Measurements from ENCODE around the gene FAM241B. TPM values are rescaled to one million over a fixed set of nuclear protein-coding genes. Genes with fewer than 3 reads are reported as not detected.

FAM241B gene
- total and polyA plus RNA-seq, 2 donors (not counting 1 experiment from before 2014, with no cell fraction given) = 0.54 to 0.64 TPM

- no peaks in the 10 kb centered on the region for H4K20me1 ChIP-seq (ENCODE audit: control insufficient read depth, insufficient read depth, low read length, poor library complexity, severe bottlenecking)
- DNase-seq = no peak
- peaks cover 0 to 5% of the 10 kb centered on the region in 2 donors for H3K4me1 ChIP-seq (ENCODE audit: control insufficient read depth in 2 of 2, insufficient read depth in 2 of 2, low read length in 2 of 2)
- Mint-ChIP-seq H3K27me3 (peaks cover 59% of the 10 kb centered on the region), H3K27ac (no peak overlapping the region), H3K9me3 (ENCODE audit: insufficient read depth) (peaks cover 8% of the 10 kb centered on the region), H3K4me3 (no peak overlapping the region), H3K4me1 (peaks cover 8% of the 10 kb centered on the region)
- no peak overlapping the region for H3K9ac ChIP-seq (ENCODE audit: low read length)
- no peak for ATAC-seq (ENCODE audit: low read depth)
- H3K4me3 ChIP-seq (ENCODE audit: control extremely low read depth in 1 of 5, extremely low read depth in 1 of 5, insufficient read depth in 1 of 5, low read depth in 2 of 5, low read length in 4 of 5) = no peak overlapping the region
- peaks cover 7 to 13% (median 8%) of the 10 kb centered on the region in 3 donors for H3K9me3 ChIP-seq (ENCODE audit: control extremely low read depth in 1 of 3, control insufficient read depth in 2 of 3, insufficient read depth in 1 of 3, low read length in 2 of 3)
- no peaks in the 10 kb centered on the region for H3K79me2 ChIP-seq (ENCODE audit: control insufficient read depth, insufficient read depth, low read length)
- CTCF ChIA-PET = interaction anchor here (1.1 kb wide), 1 partner anchor 20 kb away, joined by 5 read pairs; no protein-coding TSS in a partner anchor
- intact Hi-C loops (cut with micrococcal nuclease) = no loop called here
- no peaks in the 10 kb centered on the region for H3K36me3 ChIP-seq (replicated peaks in 1 of 2; ENCODE audit: control extremely low read depth in 1 of 2, control insufficient read depth in 1 of 2, extremely low read depth in 1 of 2, insufficient read depth in 2 of 2, low read length in 1 of 2)
- 82% methylated on average over 2 of the region's 2 CpGs for WGBS (ENCODE audit: insufficient coverage)
- no peak for TF ChIP-seq CTCF (IDR thresholded peaks at IDR 0.05)
- TF ChIP-seq EZH2 (IDR thresholded peaks at IDR 0.05; ENCODE audit: borderline replicate concordance, insufficient read depth, low read depth, low read length, poor library complexity, severe bottlenecking) = no peak
- H3K27ac ChIP-seq (ENCODE audit: low read length in 2 of 2) = no peak overlapping the region
- H3K4me2 ChIP-seq (replicated peaks; ENCODE audit: low read depth, low read length, poor library complexity, severe bottlenecking) = no peak overlapping the region
- no peak overlapping the region for H2AFZ ChIP-seq (ENCODE audit: insufficient read depth, low read depth, low read length, poor library complexity, severe bottlenecking)
- POLR2A ChIA-PET = no interaction called here
- peaks cover 0 to 23% (median 11%) of the 10 kb centered on the region in 4 experiments for H3K27me3 ChIP-seq (replicated peaks in 1 of 4; ENCODE audit: control extremely low read depth in 1 of 4, control insufficient read depth in 3 of 4, insufficient read depth in 4 of 4, low read length in 3 of 4)
These were observed 11.3 kb upstream of the FAM241B start for GRCh38 chr10:69618746-69619145.

GRCh38 chr10:69619626-69620025 lies 10.4 kb upstream of the FAM241B start:
- Histone ChIP-seq H4K20me1 (ENCODE audit: control insufficient read depth, insufficient read depth, low read length, poor library complexity, severe bottlenecking) (no peaks in the 10 kb centered on the region), H2AFZ (ENCODE audit: insufficient read depth, low read depth, low read length, poor library complexity, severe bottlenecking) (no peak overlapping the region), H3K9ac (ENCODE audit: low read length) (no peak overlapping the region), H3K27ac (ENCODE audit: low read length in 2 of 2) (no peak overlapping the region), H3K4me1 (ENCODE audit: control insufficient read depth in 2 of 2, insufficient read depth in 2 of 2, low read length in 2 of 2) (no peaks in the 10 kb centered on the region), H3K4me2 (replicated peaks; ENCODE audit: low read depth, low read length, poor library complexity, severe bottlenecking) (no peak overlapping the region), H3K36me3 (replicated peaks in 1 of 2; ENCODE audit: control extremely low read depth in 1 of 2, control insufficient read depth in 1 of 2, extremely low read depth in 1 of 2, insufficient read depth in 2 of 2, low read length in 1 of 2) (no peaks in the 10 kb centered on the region), H3K9me3 (ENCODE audit: control extremely low read depth in 1 of 3, control insufficient read depth in 2 of 3, insufficient read depth in 1 of 3, low read length in 2 of 3) (peaks cover 5 to 13% (median 7%) of the 10 kb centered on the region in 3 donors), H3K79me2 (ENCODE audit: control insufficient read depth, insufficient read depth, low read length) (no peaks in the 10 kb centered on the region), H3K27me3 (replicated peaks in 1 of 4; ENCODE audit: control extremely low read depth in 1 of 4, control insufficient read depth in 3 of 4, insufficient read depth in 4 of 4, low read length in 3 of 4) (peaks cover 0 to 23% (median 10%) of the 10 kb centered on the region in 4 experiments), H3K4me3 (ENCODE audit: control extremely low read depth in 1 of 5, extremely low read depth in 1 of 5, insufficient read depth in 1 of 5, low read depth in 2 of 5, low read length in 4 of 5) (no peak overlapping the region)
- ChIA-PET CTCF (interaction anchor here (1.1 kb wide), 1 partner anchor 19 kb away, joined by 5 read pairs; no protein-coding TSS in a partner anchor), POLR2A (no interaction called here)
- whole genome bisulfite sequencing (ENCODE audit: insufficient coverage) = 96% methylated on average over 7 of the region's 7 CpGs
- Mint-ChIP-seq H3K27me3 (peaks cover 61% of the 10 kb centered on the region), H3K9me3 (ENCODE audit: insufficient read depth) (peaks cover 9% of the 10 kb centered on the region), H3K4me1 (peaks cover 4% of the 10 kb centered on the region), H3K27ac (no peak overlapping the region), H3K4me3 (no peak overlapping the region)
- ATAC-seq (ENCODE audit: low read depth) (no peak), DNase-seq (no peak)
- intact Hi-C loops (cut with micrococcal nuclease) = no loop called here
- TF ChIP-seq EZH2 (IDR thresholded peaks at IDR 0.05; ENCODE audit: borderline replicate concordance, insufficient read depth, low read depth, low read length, poor library complexity, severe bottlenecking) (no peak), CTCF (IDR thresholded peaks at IDR 0.05) (no peak)
